ENCODE results near the gene RAPGEF2. TPM values are rescaled to one million over a fixed set of nuclear protein-coding genes. Genes with fewer than 3 reads are reported as not detected.

RAPGEF2 gene
- total RNA-seq, 3 donors from 2014 or later: 47.0 to 84.0 (median 51.5) TPM

DNA sequence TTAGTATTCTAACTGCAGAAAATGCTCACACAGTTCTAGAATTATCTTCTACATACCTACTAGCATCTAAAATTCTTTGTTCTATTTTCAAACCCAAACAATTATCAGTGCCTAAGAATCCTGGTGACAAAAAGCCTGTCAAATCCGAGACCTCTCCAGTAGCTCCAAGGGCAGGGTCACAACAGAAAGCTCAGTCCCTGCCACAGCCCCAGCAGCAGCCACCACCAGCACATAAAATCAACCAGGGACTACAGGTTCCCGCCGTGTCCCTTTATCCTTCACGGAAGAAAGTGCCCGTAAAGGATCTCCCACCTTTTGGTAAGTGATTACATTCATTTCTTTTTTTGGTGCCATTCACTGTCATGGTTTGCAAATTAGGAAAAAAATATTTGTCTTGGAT, 243.8 kb downstream of the RAPGEF2 start:
- Histone ChIP-seq H3K4me3 (no peak overlapping the region), H3K36me3 (peaks cover 5% of the 10 kb centered on the region), H3K9me3 (no peaks in the 10 kb centered on the region), H3K27me3 (no peaks in the 10 kb centered on the region), H3K27ac (no peak overlapping the region), H3K4me1 (no peaks in the 10 kb centered on the region)
- intact Hi-C loops (cut with DNase I; ENCODE audit: low total_unique reads): no loop called here
- DNase-seq (ENCODE audit: low spot score in 2 of 2): no peak
- TF ChIP-seq, protein P1, sequence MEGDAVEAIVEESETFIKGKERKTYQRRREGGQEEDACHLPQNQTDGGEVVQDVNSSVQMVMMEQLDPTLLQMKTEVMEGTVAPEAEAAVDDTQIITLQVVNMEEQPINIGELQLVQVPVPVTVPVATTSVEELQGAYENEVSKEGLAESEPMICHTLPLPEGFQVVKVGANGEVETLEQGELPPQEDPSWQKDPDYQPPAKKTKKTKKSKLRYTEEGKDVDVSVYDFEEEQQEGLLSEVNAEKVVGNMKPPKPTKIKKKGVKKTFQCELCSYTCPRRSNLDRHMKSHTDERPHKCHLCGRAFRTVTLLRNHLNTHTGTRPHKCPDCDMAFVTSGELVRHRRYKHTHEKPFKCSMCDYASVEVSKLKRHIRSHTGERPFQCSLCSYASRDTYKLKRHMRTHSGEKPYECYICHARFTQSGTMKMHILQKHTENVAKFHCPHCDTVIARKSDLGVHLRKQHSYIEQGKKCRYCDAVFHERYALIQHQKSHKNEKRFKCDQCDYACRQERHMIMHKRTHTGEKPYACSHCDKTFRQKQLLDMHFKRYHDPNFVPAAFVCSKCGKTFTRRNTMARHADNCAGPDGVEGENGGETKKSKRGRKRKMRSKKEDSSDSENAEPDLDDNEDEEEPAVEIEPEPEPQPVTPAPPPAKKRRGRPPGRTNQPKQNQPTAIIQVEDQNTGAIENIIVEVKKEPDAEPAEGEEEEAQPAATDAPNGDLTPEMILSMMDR (IDR thresholded peaks at IDR 0.05): no peak
- TF ChIP-seq POLR2AphosphoS5 (IDR thresholded peaks at IDR 0.05) (no peak), POLR2A (IDR thresholded peaks at IDR 0.05) (no peak)

DNA sequence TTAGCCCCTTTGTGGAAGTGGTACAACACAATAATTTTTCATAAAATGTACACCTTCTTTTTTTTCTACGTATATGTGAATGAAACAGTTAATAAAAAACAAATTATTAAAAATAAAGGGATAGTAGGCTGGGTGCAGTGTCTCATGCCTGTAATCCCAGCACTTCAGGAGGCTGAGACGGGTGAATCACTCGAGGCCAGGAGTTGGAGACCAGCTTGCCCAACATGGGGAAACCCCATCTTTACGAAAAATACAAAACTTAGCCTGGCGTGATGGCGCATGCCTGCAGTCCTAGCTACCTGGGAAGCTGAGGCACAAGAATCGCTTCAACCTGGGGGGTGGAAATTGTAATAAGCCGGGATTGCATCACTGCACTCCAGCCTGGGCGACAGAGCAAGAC, 244.9 kb downstream of the RAPGEF2 start:
- no peaks in the 10 kb centered on the region for H3K4me1 ChIP-seq
- H3K27me3 ChIP-seq: no peaks in the 10 kb centered on the region
- H3K27ac ChIP-seq: no peak overlapping the region
- no peaks in the 10 kb centered on the region for H3K9me3 ChIP-seq
- H3K36me3 ChIP-seq: no peaks in the 10 kb centered on the region
- intact Hi-C loops (cut with DNase I; ENCODE audit: low total_unique reads): no loop called here
- TF ChIP-seq POLR2AphosphoS5 (IDR thresholded peaks at IDR 0.05) (no peak), POLR2A (IDR thresholded peaks at IDR 0.05) (no peak)
- TF ChIP-seq, protein P1 (IDR thresholded peaks at IDR 0.05): no peak
- H3K4me3 ChIP-seq: no peak overlapping the region
- no peak for DNase-seq (ENCODE audit: low spot score in 2 of 2)

DNA sequence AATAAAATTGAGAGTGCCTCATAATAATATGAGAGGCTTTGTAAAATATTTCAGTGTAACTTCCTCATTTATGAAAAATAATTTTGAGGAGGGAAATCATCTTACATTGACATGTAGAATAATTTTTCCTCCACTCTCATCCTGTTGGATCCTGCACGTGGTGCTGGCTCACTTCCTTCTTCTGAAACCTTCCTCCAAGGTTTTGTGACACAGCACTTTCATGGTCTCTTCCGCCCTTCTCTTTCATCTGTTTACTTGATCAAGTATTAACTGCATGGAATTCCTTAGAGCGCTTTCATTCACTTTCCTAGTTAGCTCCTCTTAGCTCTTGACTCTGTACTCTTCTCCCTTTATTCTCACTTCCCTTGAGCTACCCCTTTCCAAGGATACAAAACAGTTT, 246.5 kb downstream of the RAPGEF2 start:
- intact Hi-C loops (cut with DNase I; ENCODE audit: low total_unique reads): no loop called here
- DNase-seq (ENCODE audit: low spot score in 2 of 2): no peak
- TF ChIP-seq, protein P1 (IDR thresholded peaks at IDR 0.05): no peak
- TF ChIP-seq POLR2A (IDR thresholded peaks at IDR 0.05) (no peak), POLR2AphosphoS5 (IDR thresholded peaks at IDR 0.05) (no peak)
- H3K9me3 ChIP-seq: no peaks in the 10 kb centered on the region
- H3K36me3 ChIP-seq: no peaks in the 10 kb centered on the region
- no peak overlapping the region for H3K4me3 ChIP-seq
- H3K4me1 ChIP-seq: no peaks in the 10 kb centered on the region
- H3K27ac ChIP-seq: no peak overlapping the region
- H3K27me3 ChIP-seq: no peaks in the 10 kb centered on the region

DNA sequence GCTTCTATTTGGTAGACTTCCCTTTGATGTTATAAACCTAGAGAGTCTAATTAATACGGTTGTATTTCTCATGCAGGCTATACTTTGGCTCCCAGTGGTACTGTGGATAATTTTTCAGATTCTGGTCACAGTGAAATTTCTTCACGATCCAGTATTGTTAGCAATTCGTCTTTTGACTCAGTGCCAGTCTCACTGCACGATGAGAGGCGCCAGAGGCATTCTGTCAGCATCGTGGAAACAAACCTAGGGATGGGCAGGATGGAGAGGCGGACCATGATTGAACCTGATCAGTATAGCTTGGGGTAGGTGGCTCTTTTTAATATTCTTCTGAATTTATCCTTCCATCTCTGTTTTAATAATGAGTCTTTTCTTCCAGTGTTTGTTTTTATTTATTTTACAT, 249.7 kb downstream of the RAPGEF2 start:
- Histone ChIP-seq H3K4me3 (no peak overlapping the region), H3K27ac (no peak overlapping the region), H3K9me3 (no peaks in the 10 kb centered on the region), H3K36me3 (no peaks in the 10 kb centered on the region), H3K27me3 (no peaks in the 10 kb centered on the region), H3K4me1 (no peaks in the 10 kb centered on the region)
- TF ChIP-seq POLR2A (IDR thresholded peaks at IDR 0.05): no peak
- intact Hi-C loops (cut with DNase I; ENCODE audit: low total_unique reads): loop anchor here (1.0 kb wide), 1 partner anchor 31 kb away; no protein-coding TSS in a partner anchor
- no peak for DNase-seq (ENCODE audit: low spot score in 2 of 2)

DNA sequence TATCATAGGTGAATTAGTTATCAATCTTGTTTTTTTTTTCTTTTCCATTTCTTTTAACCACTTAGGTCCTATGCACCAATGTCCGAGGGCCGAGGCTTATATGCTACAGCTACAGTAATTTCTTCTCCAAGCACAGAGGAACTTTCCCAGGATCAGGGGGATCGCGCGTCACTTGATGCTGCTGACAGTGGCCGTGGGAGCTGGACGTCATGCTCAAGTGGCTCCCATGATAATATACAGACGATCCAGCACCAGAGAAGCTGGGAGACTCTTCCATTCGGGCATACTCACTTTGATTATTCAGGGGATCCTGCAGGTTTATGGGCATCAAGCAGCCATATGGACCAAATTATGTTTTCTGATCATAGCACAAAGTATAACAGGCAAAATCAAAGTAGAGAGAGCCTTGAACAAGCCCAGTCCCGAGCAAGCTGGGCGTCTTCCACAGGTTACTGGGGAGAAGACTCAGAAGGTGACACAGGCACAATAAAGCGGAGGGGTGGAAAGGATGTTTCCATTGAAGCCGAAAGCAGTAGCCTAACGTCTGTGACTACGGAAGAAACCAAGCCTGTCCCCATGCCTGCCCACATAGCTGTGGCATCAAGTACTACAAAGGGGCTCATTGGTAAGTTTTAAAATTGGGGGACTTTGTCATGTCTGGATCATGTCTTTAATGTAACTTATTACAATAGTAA, 250.7 kb downstream of the RAPGEF2 start:
- no peaks in the 10 kb centered on the region for H3K27me3 ChIP-seq
- H3K4me1 ChIP-seq: no peaks in the 10 kb centered on the region
- H3K36me3 ChIP-seq: no peaks in the 10 kb centered on the region
- intact Hi-C loops (cut with DNase I; ENCODE audit: low total_unique reads): loop anchor here (1.0 kb wide), 1 partner anchor 32 kb away; no protein-coding TSS in a partner anchor
- DNase-seq (ENCODE audit: low spot score in 2 of 2): no peak
- H3K27ac ChIP-seq: no peak overlapping the region
- H3K9me3 ChIP-seq: no peaks in the 10 kb centered on the region
- no peak overlapping the region for H3K4me3 ChIP-seq
- TF ChIP-seq POLR2A (IDR thresholded peaks at IDR 0.05) (no peak), POLR2AphosphoS5 (IDR thresholded peaks at IDR 0.05) (no peak)
- TF ChIP-seq, protein P1 (IDR thresholded peaks at IDR 0.05): no peak

All from breast epithelium (tissue), 4 donors.